ENCODE results near the gene DRD5. TPM values are rescaled to one million over a fixed set of nuclear protein-coding genes. Genes with fewer than 3 reads are reported as not detected.
"Not testable (repeated sequence)": the region's sequence is repeated elsewhere in the genome, so short reads cannot be mapped to it uniquely, and the experiment has no call there.

DRD5 gene
- total RNA-seq = not detected

DNA sequence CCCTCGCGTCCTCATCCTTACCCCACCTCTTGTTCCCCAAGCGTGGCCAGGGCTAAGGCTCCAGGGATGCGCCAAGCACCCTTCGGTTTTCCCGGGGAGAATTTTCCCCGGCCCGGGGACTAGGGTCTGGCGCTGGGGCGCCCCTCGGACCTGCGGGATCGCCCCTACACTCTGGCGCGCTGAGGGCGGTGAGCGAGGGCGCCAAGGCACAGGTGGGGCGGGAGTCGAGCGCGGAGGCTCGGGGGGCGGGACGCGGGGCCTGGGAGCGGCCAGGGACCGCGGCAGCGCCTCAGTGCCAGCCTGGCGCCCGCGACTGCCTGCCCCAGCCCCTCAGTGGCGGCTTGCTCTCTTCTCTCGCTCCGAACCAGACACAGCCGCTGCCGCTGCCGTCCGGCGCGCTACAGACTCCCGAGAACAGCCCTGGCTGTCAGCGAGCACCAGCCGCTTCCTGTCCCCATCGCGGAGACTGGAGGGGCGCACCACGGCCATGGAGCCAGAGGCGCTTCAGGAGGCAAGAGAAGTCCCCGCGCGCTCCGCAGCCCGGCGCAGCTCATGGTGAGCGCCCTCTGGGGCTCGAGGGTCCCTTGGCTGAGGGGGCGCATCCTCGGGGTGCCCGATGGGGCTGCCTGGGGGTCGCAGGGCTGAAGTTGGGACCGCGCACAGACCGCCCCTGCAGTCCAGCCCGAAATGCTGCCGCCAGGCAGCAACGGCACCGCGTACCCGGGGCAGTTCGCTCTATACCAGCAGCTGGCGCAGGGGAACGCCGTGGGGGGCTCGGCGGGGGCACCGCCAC, at the start of gene DRD5:
Gene DRD5 (plus strand): TSS at position 292 of the 793 bp plus-strand sequence. CDS start 396 bp downstream, at position 688.
- DNase-seq (no peak), ATAC-seq (no peak)
- no peaks in the 10 kb centered on the region for H3K9me3 Mint-ChIP-seq
- intact Hi-C loops (cut with micrococcal nuclease) = no loop called here
- H3K4me1 Mint-ChIP-seq (ENCODE audit: low read depth) = no peaks in the 10 kb centered on the region
- H3K27ac Mint-ChIP-seq = no peak within 1 kb of the TSS
- TF ChIP-seq, protein P1, sequence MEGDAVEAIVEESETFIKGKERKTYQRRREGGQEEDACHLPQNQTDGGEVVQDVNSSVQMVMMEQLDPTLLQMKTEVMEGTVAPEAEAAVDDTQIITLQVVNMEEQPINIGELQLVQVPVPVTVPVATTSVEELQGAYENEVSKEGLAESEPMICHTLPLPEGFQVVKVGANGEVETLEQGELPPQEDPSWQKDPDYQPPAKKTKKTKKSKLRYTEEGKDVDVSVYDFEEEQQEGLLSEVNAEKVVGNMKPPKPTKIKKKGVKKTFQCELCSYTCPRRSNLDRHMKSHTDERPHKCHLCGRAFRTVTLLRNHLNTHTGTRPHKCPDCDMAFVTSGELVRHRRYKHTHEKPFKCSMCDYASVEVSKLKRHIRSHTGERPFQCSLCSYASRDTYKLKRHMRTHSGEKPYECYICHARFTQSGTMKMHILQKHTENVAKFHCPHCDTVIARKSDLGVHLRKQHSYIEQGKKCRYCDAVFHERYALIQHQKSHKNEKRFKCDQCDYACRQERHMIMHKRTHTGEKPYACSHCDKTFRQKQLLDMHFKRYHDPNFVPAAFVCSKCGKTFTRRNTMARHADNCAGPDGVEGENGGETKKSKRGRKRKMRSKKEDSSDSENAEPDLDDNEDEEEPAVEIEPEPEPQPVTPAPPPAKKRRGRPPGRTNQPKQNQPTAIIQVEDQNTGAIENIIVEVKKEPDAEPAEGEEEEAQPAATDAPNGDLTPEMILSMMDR (IDR thresholded peaks at IDR 0.05) = no peak
- no peak within 1 kb of the TSS for H3K4me3 Mint-ChIP-seq
- ChIA-PET POLR2A (no interaction called here), CTCF (no interaction called here)
- H3K36me3 Mint-ChIP-seq (ENCODE audit: low read depth) = no peaks in the 10 kb centered on the region
- H3K27me3 Mint-ChIP-seq = peaks cover 50% of the 10 kb centered on the region

DNA sequence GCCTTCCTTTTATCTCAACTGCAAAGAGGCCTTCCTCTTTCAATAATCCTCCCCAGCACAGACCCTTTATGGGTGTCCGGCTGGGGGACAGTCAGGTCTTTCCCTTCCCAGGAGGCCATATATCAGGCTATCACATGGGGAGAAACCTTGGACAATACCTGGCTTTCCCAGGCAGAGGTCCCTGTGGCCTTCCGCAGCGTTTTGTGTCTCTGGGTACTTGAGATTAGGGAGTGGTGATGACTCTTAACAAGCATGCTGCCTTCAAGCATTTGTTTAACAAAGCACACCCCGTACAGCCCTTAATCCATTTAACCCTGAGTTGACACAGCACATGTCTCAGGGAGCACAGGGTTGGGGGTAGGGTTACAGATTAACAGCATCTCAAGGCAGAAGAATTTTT, 49.2 kb upstream of the DRD5 start:
- H3K9me3 Mint-ChIP-seq; H3K36me3 Mint-ChIP-seq (ENCODE audit: low read depth); POLR2A ChIA-PET: not testable (repeated sequence)

GRCh38 chr4:9735515-9735914, 45.9 kb upstream of the DRD5 start:
- no peaks in the 10 kb centered on the region for H3K9me3 Mint-ChIP-seq
- ATAC-seq = no peak
- intact Hi-C loops (cut with micrococcal nuclease) = no loop called here
- no peak for DNase-seq
- H3K4me1 Mint-ChIP-seq (ENCODE audit: low read depth) = no peaks in the 10 kb centered on the region
- no peak overlapping the region for H3K27ac Mint-ChIP-seq
- TF ChIP-seq, protein P1 (IDR thresholded peaks at IDR 0.05) = no peak
- H3K36me3 Mint-ChIP-seq (ENCODE audit: low read depth) = no peaks in the 10 kb centered on the region
- no peak overlapping the region for H3K4me3 Mint-ChIP-seq
- ChIA-PET CTCF (no interaction called here), POLR2A (no interaction called here)
- no peaks in the 10 kb centered on the region for H3K27me3 Mint-ChIP-seq

More for the DNA sequence above, 49.2 kb upstream of the DRD5 start:
- intact Hi-C loops (cut with micrococcal nuclease); DNase-seq; H3K27me3 Mint-ChIP-seq; ATAC-seq; H3K27ac Mint-ChIP-seq; CTCF ChIA-PET; H3K4me3 Mint-ChIP-seq; H3K4me1 Mint-ChIP-seq (ENCODE audit: low read depth): not testable (repeated sequence)

- H3K4me1 Mint-ChIP-seq (ENCODE audit: low read depth); CTCF ChIA-PET; intact Hi-C loops (cut with micrococcal nuclease); H3K9me3 Mint-ChIP-seq; H3K27me3 Mint-ChIP-seq; H3K27ac Mint-ChIP-seq; ATAC-seq; H3K4me3 Mint-ChIP-seq; DNase-seq; H3K36me3 Mint-ChIP-seq (ENCODE audit: low read depth); POLR2A ChIA-PET: not testable (repeated sequence)
Observed at GRCh38 chr4:9737280-9737679, 44.2 kb upstream of the DRD5 start.

DNA sequence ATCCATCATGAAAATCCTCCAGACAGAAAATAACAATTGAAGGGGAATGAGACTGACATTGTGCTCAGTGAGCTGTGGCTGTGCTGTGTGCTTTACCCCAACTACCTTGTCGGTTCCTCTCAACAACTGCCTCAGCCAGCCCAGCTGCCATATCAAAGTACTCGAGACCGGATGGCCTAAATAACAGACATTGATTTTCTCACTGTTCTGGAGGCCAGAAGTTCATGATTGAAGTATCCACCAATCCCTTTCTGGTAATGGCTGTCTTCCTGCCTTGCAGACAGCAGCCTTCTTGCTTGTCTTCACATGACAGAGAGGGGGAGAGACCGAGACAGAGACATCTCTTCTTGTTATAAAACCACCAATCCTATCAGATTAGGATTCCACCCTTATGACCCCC, 37.6 kb upstream of the DRD5 start:
- H3K27ac Mint-ChIP-seq; DNase-seq; ATAC-seq; POLR2A ChIA-PET; H3K4me1 Mint-ChIP-seq (ENCODE audit: low read depth); H3K36me3 Mint-ChIP-seq (ENCODE audit: low read depth); H3K9me3 Mint-ChIP-seq; intact Hi-C loops (cut with micrococcal nuclease); H3K4me3 Mint-ChIP-seq: not testable (repeated sequence)
- H3K27me3 Mint-ChIP-seq = peaks cover 10% of the 10 kb centered on the region
- CTCF ChIA-PET = interaction anchor here (1.2 kb wide), 1 partner anchor 42 kb away, joined by 3 read pairs; no protein-coding TSS in a partner anchor

DNA sequence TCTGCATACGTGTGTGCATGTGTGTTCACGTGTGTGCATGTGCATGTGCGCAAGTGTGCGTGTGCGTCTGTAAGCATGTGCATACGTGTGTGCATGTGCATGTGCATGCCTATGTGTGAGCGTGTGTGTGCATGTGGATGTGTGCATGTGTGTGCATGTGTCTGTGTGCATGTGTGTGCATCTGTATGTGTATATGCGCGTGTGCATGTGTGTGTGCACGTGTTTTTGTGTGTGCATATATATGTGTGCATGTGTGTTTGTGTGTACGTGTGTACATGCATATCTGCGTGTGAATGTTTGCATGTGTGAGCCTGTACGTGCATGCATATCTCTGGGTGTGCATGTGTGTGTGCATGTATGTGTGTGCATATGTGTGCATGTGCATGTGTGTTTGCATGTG, 35.7 kb upstream of the DRD5 start:
- Mint-ChIP-seq H3K36me3 (ENCODE audit: low read depth) (no peaks in the 10 kb centered on the region), H3K27me3 (peaks cover 9% of the 10 kb centered on the region), H3K4me3 (no peak overlapping the region), H3K4me1 (ENCODE audit: low read depth) (no peaks in the 10 kb centered on the region), H3K9me3 (no peaks in the 10 kb centered on the region), H3K27ac (no peak overlapping the region)
- CTCF ChIA-PET = no interaction called here
- TF ChIP-seq, protein P1 (IDR thresholded peaks at IDR 0.05) = no peak
- ATAC-seq (no peak), DNase-seq (no peak)
- POLR2A ChIA-PET = no interaction called here
- intact Hi-C loops (cut with micrococcal nuclease) = no loop called here

Measured in activated CD8-positive, alpha-beta T cell treated with anti-CD3 and anti-CD28 coated beads for 36 hours (primary cell).